OCI-LY7 (cell line): ENCODE measurements around the gene TOMM20. TPM values are rescaled to one million over a fixed set of nuclear protein-coding genes. Genes with fewer than 3 reads are reported as not detected.

Experiments used
- BruUV-seq: library from RNA; stranded (reverse); fragments of 400-500 nt; replicated peaks from 2 replicates; lab custom pipeline; 2021; lab: Mats Ljungman, UMichigan
- CTCF ChIA-PET: fragments of 300-600 bp; sonication (Branson Sonifier 250); formaldehyde crosslinking; loops from one replicate; lab custom pipeline; 2022; ENCODE audit warnings: antibody characterized with exemption; ENCODE audit not compliant: unreplicated experiment; lab: Charles Lee
- POLR2A ChIA-PET: fragments of 300-600 bp; sonication (Branson Sonifier 250); formaldehyde crosslinking; loops from one replicate; lab custom pipeline; 2022; ENCODE audit warnings: antibody characterized with exemption; lab: Charles Lee
- DNase-seq: peaks from one replicate; pipeline ENCODE4 v3.0.0-alpha.2; 2015; ENCODE audit warnings: low spot score
- H2AFZ ChIP-seq: fragments of 200-600 bp; sonication (generic), shearing (Covaris generic); 2 replicates; pipeline ENCODE4 v1.6.1; 2014; ENCODE audit warnings: mild to moderate bottlenecking, antibody characterized with exemption, low read length, moderate library complexity
- H3K27ac ChIP-seq: fragments of 200-600 bp; sonication (generic); 2 replicates; pipeline ENCODE4 v1.5.1; 2014; ENCODE audit warnings: mixed run types, low read depth, mild to moderate bottlenecking, moderate library complexity, low read length, inconsistent platforms; ENCODE audit not compliant: poor library complexity, severe bottlenecking
- H3K36me3 ChIP-seq: fragments of 200-600 bp; sonication (generic); 2 replicates; pipeline ENCODE4 v1.6.1; 2014; ENCODE audit warnings: mild to moderate bottlenecking, antibody characterized with exemption, low read length, moderate library complexity, mixed read lengths; ENCODE audit not compliant: insufficient read depth
- H3K4me1 ChIP-seq: fragments of 200-600 bp; sonication (generic); 2 replicates; pipeline ENCODE4 v1.5.1; 2014; ENCODE audit warnings: mild to moderate bottlenecking, low read length; ENCODE audit not compliant: insufficient read depth, poor library complexity, severe bottlenecking
- H3K4me2 ChIP-seq: fragments of 200-600 bp; sonication (generic); 2 replicates; pipeline ENCODE4 v1.6.1; 2014; ENCODE audit warnings: mild to moderate bottlenecking, low read length
- H3K4me3 ChIP-seq: fragments of 200-600 bp; sonication (generic); 2 replicates; pipeline ENCODE4 v1.5.1; 2014; ENCODE audit warnings: mild to moderate bottlenecking, low read depth, low read length; ENCODE audit not compliant: poor library complexity, severe bottlenecking
- H3K79me2 ChIP-seq: fragments of 200-600 bp; sonication (generic); 2 replicates; pipeline ENCODE4 v1.6.1; 2016; ENCODE audit warnings: low read depth, mild to moderate bottlenecking, low read length, moderate library complexity, mixed read lengths; ENCODE audit not compliant: insufficient read depth
- H3K9me2 ChIP-seq: fragments of 200-600 bp; sonication (generic); 2 replicates; pipeline ENCODE4 v1.6.1; 2016; ENCODE audit warnings: mild to moderate bottlenecking, low read length, mixed read lengths; ENCODE audit not compliant: insufficient read depth
- H3K9me3 ChIP-seq: fragments of 200-600 bp; sonication (generic); 2 replicates; pipeline ENCODE4 v1.6.1; 2014; ENCODE audit warnings: mild to moderate bottlenecking, mixed run types, low read length, mixed read lengths
- H4K20me1 ChIP-seq: fragments of 200-600 bp; sonication (generic); 2 replicates; pipeline ENCODE4 v1.6.1; 2014; ENCODE audit warnings: mild to moderate bottlenecking, antibody characterized with exemption, low read length, moderate library complexity, mixed read lengths; ENCODE audit not compliant: insufficient read depth
- CTCF ChIP-seq: fragments of 200-600 bp; sonication (generic); conservative IDR thresholded peaks from 2 replicates; pipeline ENCODE4 v1.5.1; 2014; ENCODE audit warnings: mild to moderate bottlenecking, antibody characterized with exemption, low read length, moderate library complexity, mixed read lengths
- EZH2phosphoT487 ChIP-seq: fragments of 200-600 bp; sonication (generic); IDR thresholded peaks from 2 replicates; pipeline ENCODE4 v1.6.1; 2018; ENCODE audit warnings: low read depth, borderline replicate concordance, mild to moderate bottlenecking, mixed run types, antibody characterized with exemption, low read length, moderate library complexity, mixed read lengths
- intact Hi-C: fragments of 100-400 bp; cut with micrococcal nuclease; formaldehyde crosslinking; loops from one replicate; pipeline ENCODE4 v1.10.0; 2022; ENCODE audit not compliant: unreplicated experiment
- small RNA-seq: library from RNA; depleted of rRNA; stranded (forward); fragments of <200 nt; gene quantifications from one replicate; pipeline ENCODE3, GENCODE V24; 2014
- total RNA-seq, 2 experiments: library from RNA; depleted of rRNA in 1 of 2; stranded (reverse); fragments of >200 nt in 1 of 2; shearing (Covaris generic) in 1 of 2; gene quantifications; 2 replicates each; pipeline ENCODE4 v1.2.3, GENCODE V29; 2014 to 2022

Gene TOMM20
- total RNA-seq, 2 experiments from 2014 or later: 76.7 to 133 TPM

- ChIA-PET POLR2A (interaction anchor here (0.6 to 1.0 kb wide), 2 partner anchors 14 to 157 kb away, joined by 3 to 4 read pairs; no protein-coding TSS in a partner anchor), CTCF (no interaction called here)
- no peaks in the 10 kb centered on the region for H3K9me3 ChIP-seq
- H3K4me3 ChIP-seq: no peak overlapping the region
- H3K36me3 ChIP-seq: no peaks in the 10 kb centered on the region
- H4K20me1 ChIP-seq: no peaks in the 10 kb centered on the region
- peak; percentile 33 for DNase-seq
- no peaks in the 10 kb centered on the region for H3K9me2 ChIP-seq
- H3K79me2 ChIP-seq: no peaks in the 10 kb centered on the region
- peak overlapping the region; percentile 52 for H3K27ac ChIP-seq
- intact Hi-C loops: loop anchor here (5.0 kb wide), 1 partner anchor 86 kb away; no protein-coding TSS in a partner anchor
- H3K4me2 ChIP-seq: peak overlapping the region; percentile 52
- H3K4me1 ChIP-seq: peaks cover 40% of the 10 kb centered on the region
- TF ChIP-seq EZH2phosphoT487: no peak
- TF ChIP-seq CTCF: 0 out of 2 replicates have a peak, but pooled peaks have one; percentile 49
- peak overlapping the region; percentile 82 for H2AFZ ChIP-seq
- BruUV-seq: no TSS peak
Observed at GRCh38 chr1:235063068-235063765, 65.4 kb downstream of the TOMM20 start.

GRCh38 chr1:235060607-235061470 is 67.8 kb downstream of the TOMM20 start:
- no TSS peak for BruUV-seq
- Histone ChIP-seq H3K79me2 (no peaks in the 10 kb centered on the region), H4K20me1 (no peaks in the 10 kb centered on the region), H3K9me3 (no peaks in the 10 kb centered on the region), H3K36me3 (no peaks in the 10 kb centered on the region), H2AFZ (peak overlapping the region; percentile 60; the same call in 1 of the 2 replicates), H3K27ac (no peak overlapping the region), H3K4me1 (peaks cover 40% of the 10 kb centered on the region), H3K4me3 (no peak overlapping the region), H3K4me2 (peak overlapping the region; percentile 37), H3K9me2 (no peaks in the 10 kb centered on the region)
- ChIA-PET CTCF (no interaction called here), POLR2A (interaction anchor here (1.4 kb wide), 1 partner anchor 14 kb away, joined by 4 read pairs; no protein-coding TSS in a partner anchor)
- no peak for DNase-seq
- TF ChIP-seq EZH2phosphoT487: no peak
- TF ChIP-seq CTCF: no peak
- intact Hi-C loops: loop anchor here (5.0 kb wide), 1 partner anchor 84 kb away; no protein-coding TSS in a partner anchor

Small RNA genes lying within 50 kb of the gene (small RNA-seq; reads per million reads assigned to genes)
- gene AL732292.1: not detected
- gene SNORA14B: 4.7 reads per million, percentile 91 among the genes with 10 or more reads in this experiment

Other genes starting within 250 kb of the TOMM20 start
- gene RBM34, start 32.4 kb upstream of the TOMM20 start, total RNA-seq (2014; rRNA removed; shearing (Covaris generic)): 46.4 and 53.6 TPM in 2 replicates
- 93.7 and 114 TPM in 2 replicates for gene RBM34, start 32.4 kb upstream of the TOMM20 start, total RNA-seq (2022)
- 28.7 and 39.3 TPM in 2 replicates for gene ARID4B, start 199.3 kb upstream of the TOMM20 start, total RNA-seq (2014; rRNA removed; shearing (Covaris generic))
- 44.9 and 46.4 TPM in 2 replicates for gene ARID4B, start 199.3 kb upstream of the TOMM20 start, total RNA-seq (2022)
- gene GGPS1, start 199.7 kb upstream of the TOMM20 start, total RNA-seq (2014; rRNA removed; shearing (Covaris generic)): 8.0 and 21.9 TPM in 2 replicates
- gene GGPS1, start 199.7 kb upstream of the TOMM20 start, total RNA-seq (2022): 27.3 and 30.8 TPM in 2 replicates
- 30.2 and 30.7 TPM in 2 replicates for gene TBCE, start 238.6 kb upstream of the TOMM20 start, total RNA-seq (2014; rRNA removed; shearing (Covaris generic))
- gene TBCE, start 238.6 kb upstream of the TOMM20 start, total RNA-seq (2022): 26.9 and 32.6 TPM in 2 replicates